ENCODE data around the gene TNFAIP3. TPM values are rescaled to one million over a fixed set of nuclear protein-coding genes. Genes with fewer than 3 reads are reported as not detected.
"Not testable (repeated sequence)": the region's sequence is repeated elsewhere in the genome, so short reads cannot be mapped to it uniquely, and the experiment has no call there.

TNFAIP3 gene
- total RNA-seq, 2 donors from 2014 or later = 4,032 to 4,607 TPM

GRCh38 chr6:137832110-137832509, 34.9 kb upstream of the TNFAIP3 start:
- H3K27me3 Mint-ChIP-seq = no peaks in the 10 kb centered on the region

GRCh38 chr6:137834508-137834907, 32.6 kb upstream of the TNFAIP3 start:
- Mint-ChIP-seq H3K27me3 (no peaks in the 10 kb centered on the region), H3K4me3 (no peak overlapping the region), H3K27ac (no peak overlapping the region), H3K4me1 (peaks cover 4% of the 10 kb centered on the region), H3K36me3 (ENCODE audit: low read depth) (no peaks in the 10 kb centered on the region)
- ATAC-seq (no peak), DNase-seq (no peak)
- no peaks in the 10 kb centered on the region for H3K9me3 ChIP-seq (ENCODE audit: control insufficient read depth, low read length, poor library complexity, severe bottlenecking)

More at GRCh38 chr6:137832110-137832509, 34.9 kb upstream of the TNFAIP3 start:
- peaks cover 10% of the 10 kb centered on the region for H3K4me1 Mint-ChIP-seq
- DNase-seq = no peak
- H3K27ac Mint-ChIP-seq = peak overlapping the region; percentile 61
- ATAC-seq = no peak
- no peaks in the 10 kb centered on the region for H3K9me3 ChIP-seq (ENCODE audit: control insufficient read depth, low read length, poor library complexity, severe bottlenecking)
- no peaks in the 10 kb centered on the region for H3K36me3 Mint-ChIP-seq (ENCODE audit: low read depth)
- no peak overlapping the region for H3K4me3 Mint-ChIP-seq

- H3K27me3 Mint-ChIP-seq = no peaks in the 10 kb centered on the region
- no peaks in the 10 kb centered on the region for H3K36me3 Mint-ChIP-seq (ENCODE audit: low read depth)
- DNase-seq (no peak), ATAC-seq (no peak)
- no peaks in the 10 kb centered on the region for H3K4me1 Mint-ChIP-seq
- H3K27ac Mint-ChIP-seq = no peak overlapping the region
- H3K4me3 Mint-ChIP-seq = no peak overlapping the region
- no peaks in the 10 kb centered on the region for H3K9me3 ChIP-seq (ENCODE audit: control insufficient read depth, low read length, poor library complexity, severe bottlenecking)
These were observed 30.3 kb upstream of the TNFAIP3 start for GRCh38 chr6:137836788-137837187.

- not testable (repeated sequence) for DNase-seq; H3K36me3 Mint-ChIP-seq (ENCODE audit: low read depth); H3K9me3 ChIP-seq (ENCODE audit: control insufficient read depth, low read length, poor library complexity, severe bottlenecking); H3K4me1 Mint-ChIP-seq; H3K4me3 Mint-ChIP-seq; H3K27ac Mint-ChIP-seq; ATAC-seq; H3K27me3 Mint-ChIP-seq
These were observed 29.0 kb upstream of the TNFAIP3 start for GRCh38 chr6:137838090-137838489.

- not testable (repeated sequence) for DNase-seq; H3K27ac Mint-ChIP-seq; H3K36me3 Mint-ChIP-seq (ENCODE audit: low read depth); H3K4me1 Mint-ChIP-seq; H3K4me3 Mint-ChIP-seq; H3K27me3 Mint-ChIP-seq; ATAC-seq; H3K9me3 ChIP-seq (ENCODE audit: control insufficient read depth, low read length, poor library complexity, severe bottlenecking)
These were observed 28.5 kb upstream of the TNFAIP3 start for GRCh38 chr6:137838597-137838996.

GRCh38 chr6:137839076-137839475, 28.0 kb upstream of the TNFAIP3 start:
- Mint-ChIP-seq H3K27ac (no peak overlapping the region), H3K4me1 (no peaks in the 10 kb centered on the region), H3K36me3 (ENCODE audit: low read depth) (no peaks in the 10 kb centered on the region), H3K27me3 (no peaks in the 10 kb centered on the region), H3K4me3 (no peak overlapping the region)
- ATAC-seq (no peak), DNase-seq (no peak)
- H3K9me3 ChIP-seq (ENCODE audit: control insufficient read depth, low read length, poor library complexity, severe bottlenecking) = no peaks in the 10 kb centered on the region

GRCh38 chr6:137840252-137840651, 26.8 kb upstream of the TNFAIP3 start:
- Mint-ChIP-seq H3K27me3 (no peaks in the 10 kb centered on the region), H3K27ac (no peak overlapping the region), H3K4me1 (no peaks in the 10 kb centered on the region), H3K36me3 (ENCODE audit: low read depth) (no peaks in the 10 kb centered on the region), H3K4me3 (no peak overlapping the region)
- ATAC-seq (no peak), DNase-seq (no peak)
- H3K9me3 ChIP-seq (ENCODE audit: control insufficient read depth, low read length, poor library complexity, severe bottlenecking) = no peaks in the 10 kb centered on the region

- Mint-ChIP-seq H3K36me3 (ENCODE audit: low read depth) (no peaks in the 10 kb centered on the region), H3K4me3 (no peak overlapping the region), H3K27ac (no peak overlapping the region), H3K4me1 (no peaks in the 10 kb centered on the region), H3K27me3 (no peaks in the 10 kb centered on the region)
- DNase-seq (no peak), ATAC-seq (no peak)
- H3K9me3 ChIP-seq (ENCODE audit: control insufficient read depth, low read length, poor library complexity, severe bottlenecking) = no peaks in the 10 kb centered on the region
These were observed 23.8 kb upstream of the TNFAIP3 start for GRCh38 chr6:137843211-137843610.

GRCh38 chr6:137844327-137844726, 22.7 kb upstream of the TNFAIP3 start:
- not testable (repeated sequence) for H3K4me1 Mint-ChIP-seq; H3K36me3 Mint-ChIP-seq (ENCODE audit: low read depth); H3K4me3 Mint-ChIP-seq; ATAC-seq; H3K27ac Mint-ChIP-seq; DNase-seq; H3K9me3 ChIP-seq (ENCODE audit: control insufficient read depth, low read length, poor library complexity, severe bottlenecking); H3K27me3 Mint-ChIP-seq

- not testable (repeated sequence) for H3K36me3 Mint-ChIP-seq (ENCODE audit: low read depth); H3K27me3 Mint-ChIP-seq
These were observed 22.3 kb upstream of the TNFAIP3 start for GRCh38 chr6:137844773-137845172.

GRCh38 chr6:137845460-137845859, 21.6 kb upstream of the TNFAIP3 start:
- Mint-ChIP-seq H3K4me1 (no peaks in the 10 kb centered on the region), H3K27me3 (no peaks in the 10 kb centered on the region), H3K4me3 (no peak overlapping the region), H3K27ac (no peak overlapping the region), H3K36me3 (ENCODE audit: low read depth) (no peaks in the 10 kb centered on the region)
- DNase-seq = no peak
- ATAC-seq = no peak
- no peaks in the 10 kb centered on the region for H3K9me3 ChIP-seq (ENCODE audit: control insufficient read depth, low read length, poor library complexity, severe bottlenecking)

More at GRCh38 chr6:137844773-137845172, 22.3 kb upstream of the TNFAIP3 start:
- H3K4me3 Mint-ChIP-seq; H3K4me1 Mint-ChIP-seq; ATAC-seq; H3K9me3 ChIP-seq (ENCODE audit: control insufficient read depth, low read length, poor library complexity, severe bottlenecking); DNase-seq; H3K27ac Mint-ChIP-seq: not testable (repeated sequence)

GRCh38 chr6:137846274-137846673, 20.8 kb upstream of the TNFAIP3 start:
- Mint-ChIP-seq H3K4me3 (no peak overlapping the region), H3K27me3 (no peaks in the 10 kb centered on the region), H3K36me3 (ENCODE audit: low read depth) (no peaks in the 10 kb centered on the region), H3K27ac (no peak overlapping the region), H3K4me1 (no peaks in the 10 kb centered on the region)
- DNase-seq (no peak), ATAC-seq (no peak)
- no peaks in the 10 kb centered on the region for H3K9me3 ChIP-seq (ENCODE audit: control insufficient read depth, low read length, poor library complexity, severe bottlenecking)

GRCh38 chr6:137846772-137847313, 20.2 kb upstream of the TNFAIP3 start:
- DNase-seq = no peak
- no peaks in the 10 kb centered on the region for H3K36me3 Mint-ChIP-seq (ENCODE audit: low read depth)
- H3K27me3 Mint-ChIP-seq = no peaks in the 10 kb centered on the region
- no peaks in the 10 kb centered on the region for H3K4me1 Mint-ChIP-seq
- ATAC-seq = peak; percentile 62
- no peak overlapping the region for H3K4me3 Mint-ChIP-seq
- no peak overlapping the region for H3K27ac Mint-ChIP-seq
- H3K9me3 ChIP-seq (ENCODE audit: control insufficient read depth, low read length, poor library complexity, severe bottlenecking) = no peaks in the 10 kb centered on the region

GRCh38 chr6:137847748-137848147, 19.3 kb upstream of the TNFAIP3 start:
- H3K4me1 Mint-ChIP-seq = no peaks in the 10 kb centered on the region

More at GRCh38 chr6:137847748-137848147, 19.3 kb upstream of the TNFAIP3 start:
- DNase-seq (no peak), ATAC-seq (no peak)
- no peak overlapping the region for H3K4me3 Mint-ChIP-seq
- H3K36me3 Mint-ChIP-seq (ENCODE audit: low read depth) = no peaks in the 10 kb centered on the region
- no peaks in the 10 kb centered on the region for H3K27me3 Mint-ChIP-seq
- H3K27ac Mint-ChIP-seq = no peak overlapping the region
- no peaks in the 10 kb centered on the region for H3K9me3 ChIP-seq (ENCODE audit: control insufficient read depth, low read length, poor library complexity, severe bottlenecking)
